GM21381 (cell line): ENCODE results near the gene GAST.
"Not testable (repeated sequence)": the region's sequence is repeated elsewhere in the genome, so short reads cannot be mapped to it uniquely, and the experiment has no call there.

ENCODE experiments used
- ATAC-seq: cut with Tn5 transposase; IDR thresholded peaks from one replicate; pipeline ENCODE4 v1.9.1; 2021; ENCODE audit warnings: mild to moderate bottlenecking, moderate library complexity; ENCODE audit not compliant: unreplicated experiment

Gene GAST, protein sequence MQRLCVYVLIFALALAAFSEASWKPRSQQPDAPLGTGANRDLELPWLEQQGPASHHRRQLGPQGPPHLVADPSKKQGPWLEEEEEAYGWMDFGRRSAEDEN

DNA sequence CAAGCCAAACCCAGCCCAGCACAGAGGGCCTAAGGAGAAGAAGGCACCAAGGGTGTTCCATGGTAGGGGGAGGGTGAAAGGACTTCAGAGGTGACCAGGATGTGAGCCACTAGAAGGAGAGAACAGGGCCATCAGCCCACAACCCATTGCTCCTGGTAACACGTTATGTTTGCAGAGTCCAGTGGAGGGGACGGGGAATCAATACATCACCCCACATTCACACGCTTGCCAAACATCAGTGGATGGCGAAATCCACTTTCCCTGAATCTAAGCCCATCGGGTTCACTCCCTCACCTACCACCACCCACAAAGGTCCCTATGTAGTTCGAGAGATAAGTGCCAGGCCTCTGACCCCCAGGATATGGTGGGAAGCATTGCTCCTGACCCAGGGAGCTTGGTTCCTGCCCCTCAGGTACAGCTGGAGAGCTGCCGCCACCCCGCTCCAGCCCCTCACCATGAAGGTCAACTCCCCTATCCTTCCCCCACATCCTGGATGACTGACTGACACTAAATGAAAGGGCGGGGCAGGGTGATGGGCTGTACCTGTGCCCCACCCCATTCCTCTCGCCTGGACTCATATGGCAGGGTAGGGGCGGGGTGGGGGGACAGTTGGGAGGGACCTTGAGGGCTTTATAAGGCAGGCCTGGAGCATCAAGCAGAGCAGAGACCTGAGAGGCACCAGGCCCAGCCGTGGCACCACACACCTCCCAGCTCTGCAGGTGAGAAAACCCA, at the start of gene GAST:
Gene GAST, plus strand, starts transcription at position 663 of the 732 bp plus-strand sequence. CDS start 3,106 bp downstream, outside the sequence.
- no peak for ATAC-seq

DNA sequence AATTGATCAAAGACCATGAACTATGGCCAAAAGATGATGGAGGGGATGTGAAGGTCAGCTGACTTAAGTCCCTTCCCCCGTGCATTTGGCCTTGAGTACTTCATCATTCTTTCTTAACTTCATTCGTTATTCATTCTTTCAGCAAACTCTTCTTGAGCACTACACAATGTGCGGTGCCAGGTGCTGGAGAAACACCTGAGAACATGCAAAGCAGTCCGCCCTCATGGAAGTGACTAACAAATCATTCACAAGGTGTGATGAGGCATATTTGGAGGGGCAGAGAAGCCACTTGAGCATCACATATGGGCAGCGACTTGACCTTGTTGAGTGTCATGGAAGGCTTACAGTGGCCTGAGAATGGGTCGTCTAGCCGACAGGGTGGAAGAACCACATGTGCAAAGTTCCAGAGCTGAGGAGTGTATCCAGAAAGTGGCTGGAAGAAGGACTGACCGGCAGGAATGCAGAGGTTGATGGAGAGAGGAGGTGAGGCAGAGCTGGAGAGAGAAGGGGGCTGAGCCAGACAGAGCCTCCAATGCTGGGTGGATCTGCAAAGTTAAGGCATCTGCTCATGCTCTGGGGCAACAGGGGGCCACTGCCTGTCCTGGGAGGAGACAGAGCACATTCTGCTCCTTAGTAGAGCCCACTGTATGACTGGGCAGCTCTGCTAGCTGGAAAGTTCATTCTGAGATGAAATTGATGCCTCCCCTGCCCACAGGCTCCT, 48.5 kb upstream of the GAST start:
- no peak for ATAC-seq

DNA sequence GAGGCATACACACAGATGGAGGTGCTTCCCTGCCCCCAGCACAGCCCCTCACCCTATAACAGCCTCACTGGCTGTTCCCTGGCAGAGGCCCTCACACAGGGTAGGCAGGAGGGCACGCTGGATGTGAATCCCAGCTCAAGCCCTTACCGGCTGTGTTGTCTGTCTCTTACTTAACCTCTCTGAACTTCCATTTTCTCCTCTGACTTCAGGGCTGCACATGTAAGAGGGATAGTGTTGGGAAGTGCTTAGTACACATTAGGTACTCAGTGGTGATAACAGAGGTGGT, 48.0 kb upstream of the GAST start:
- no peak for ATAC-seq

DNA sequence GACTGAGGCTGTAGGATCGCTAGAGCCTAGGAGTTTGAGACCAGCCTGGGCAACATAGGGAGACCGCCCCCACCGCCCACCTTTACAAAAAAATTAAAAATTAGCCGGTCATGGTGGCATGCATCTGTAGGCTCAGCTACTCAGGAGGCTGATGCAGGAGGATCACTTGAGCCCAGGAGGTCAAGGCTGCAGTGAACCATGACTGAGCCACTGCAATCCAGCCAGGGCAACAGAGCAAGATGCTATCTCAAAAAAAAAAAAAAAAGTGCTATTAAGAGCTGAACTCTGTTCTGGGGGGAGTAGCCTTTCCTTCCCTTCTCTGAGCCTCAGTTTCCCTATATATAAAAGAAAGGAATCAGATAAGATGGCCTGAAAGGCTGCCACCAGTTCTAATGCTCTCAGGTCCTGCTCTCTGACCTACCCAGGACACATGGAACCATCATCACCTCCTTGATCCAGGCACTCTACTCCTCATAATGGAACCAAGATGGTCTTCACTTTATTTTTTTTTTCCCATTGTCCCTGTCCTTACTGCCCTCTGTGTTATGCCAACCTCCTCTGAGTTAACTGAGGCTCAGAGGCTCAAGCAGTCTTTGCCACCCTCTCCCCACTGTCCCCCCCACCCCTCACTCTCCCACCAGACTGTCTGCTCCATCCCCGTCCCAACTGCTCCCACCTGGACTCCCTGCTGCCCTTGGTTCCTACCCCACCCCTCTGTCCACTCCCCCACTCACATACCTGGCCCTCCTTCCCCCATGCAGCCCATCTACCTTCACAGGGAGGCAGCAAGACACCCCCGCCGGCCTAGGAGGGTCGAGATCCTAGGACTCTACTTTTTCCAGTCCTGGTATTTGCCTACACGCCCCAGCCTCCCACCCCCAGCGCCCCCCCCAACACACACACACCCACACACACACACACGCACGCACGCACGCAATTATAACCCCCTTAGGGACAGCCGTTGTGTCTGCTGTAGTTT, 47.3 kb upstream of the GAST start:
- no peak for ATAC-seq

DNA sequence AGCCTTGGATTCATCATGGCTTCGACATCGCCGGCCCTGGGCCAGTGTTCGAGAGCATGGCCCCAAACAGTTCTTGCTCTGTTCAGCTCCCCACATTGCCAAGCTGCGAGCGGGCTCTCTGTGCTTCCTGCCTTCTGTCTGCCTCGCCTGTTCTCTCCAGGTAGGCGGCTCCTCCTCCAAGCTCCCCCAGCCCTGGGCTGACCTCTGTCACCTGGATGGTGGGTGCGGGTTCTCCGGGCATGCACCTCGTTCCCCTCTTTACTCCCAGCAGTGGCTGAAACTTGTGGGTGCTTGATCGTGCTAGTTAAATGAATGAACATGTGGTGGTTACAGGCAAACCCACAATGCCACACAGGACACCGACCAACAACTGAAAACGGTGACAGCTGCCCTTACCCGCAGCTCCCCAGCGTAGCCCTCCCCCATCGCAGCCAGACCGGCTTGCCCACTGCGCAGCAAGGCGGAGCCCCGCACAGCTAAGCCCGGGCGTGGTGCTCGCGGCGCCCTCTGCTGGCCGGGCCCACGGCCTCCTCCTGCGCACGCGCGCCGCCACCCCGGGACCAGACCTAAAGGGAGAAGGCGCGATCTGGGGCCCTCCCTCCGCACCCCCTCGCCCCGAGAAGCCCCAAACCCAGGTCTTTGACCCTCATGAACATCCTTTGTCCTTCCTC, 46.4 kb upstream of the GAST start:
- peak; percentile 69 for ATAC-seq

DNA sequence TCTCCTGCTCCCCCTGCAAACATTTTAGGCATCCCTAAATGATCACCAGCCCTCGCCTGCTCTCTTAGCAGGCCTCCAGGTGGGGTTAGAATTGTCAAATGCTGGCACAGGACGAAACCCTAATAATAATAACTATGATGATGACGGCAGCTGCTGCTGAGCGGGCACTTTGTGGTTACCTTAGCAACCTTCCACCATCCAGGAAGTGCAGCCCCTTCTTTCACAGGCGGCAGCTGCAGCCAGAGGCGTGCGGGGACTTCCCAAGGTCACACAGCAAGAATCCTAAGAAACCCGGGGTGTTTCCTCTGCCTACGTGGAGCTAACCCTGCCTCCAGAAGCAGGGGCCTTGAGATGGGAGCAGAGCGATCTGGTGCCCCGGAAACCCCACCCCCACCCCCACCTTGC, 45.9 kb upstream of the GAST start:
- peak; percentile 37 for ATAC-seq

DNA sequence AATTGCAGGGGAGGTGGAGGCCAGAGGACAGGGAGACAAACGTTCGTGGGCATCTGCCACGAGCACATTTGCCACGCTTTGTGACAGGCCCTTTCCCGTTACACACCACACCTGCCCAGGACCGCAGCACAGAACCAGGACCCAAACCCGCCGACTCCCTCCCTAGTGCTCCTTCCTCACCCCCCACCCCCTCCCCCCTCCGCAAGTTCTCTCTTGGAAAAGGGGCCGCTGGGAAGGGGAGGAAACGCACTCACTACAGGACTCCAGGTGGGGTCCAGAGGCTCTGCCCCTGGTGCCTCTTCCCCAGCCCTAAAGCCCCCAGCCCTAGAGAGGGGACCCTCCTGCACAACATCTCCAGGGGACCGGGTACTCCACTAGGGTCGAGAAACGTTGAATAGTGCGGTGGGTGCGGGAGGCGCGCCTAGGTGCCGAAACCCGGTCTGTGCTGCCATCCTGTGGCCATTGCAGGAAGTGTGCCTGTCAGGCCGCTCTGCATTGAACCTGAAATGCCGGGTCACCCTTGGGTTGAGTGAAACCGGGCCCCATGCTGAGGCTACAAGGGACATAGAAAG, 45.3 kb upstream of the GAST start:
- ATAC-seq = peak; percentile 50

DNA sequence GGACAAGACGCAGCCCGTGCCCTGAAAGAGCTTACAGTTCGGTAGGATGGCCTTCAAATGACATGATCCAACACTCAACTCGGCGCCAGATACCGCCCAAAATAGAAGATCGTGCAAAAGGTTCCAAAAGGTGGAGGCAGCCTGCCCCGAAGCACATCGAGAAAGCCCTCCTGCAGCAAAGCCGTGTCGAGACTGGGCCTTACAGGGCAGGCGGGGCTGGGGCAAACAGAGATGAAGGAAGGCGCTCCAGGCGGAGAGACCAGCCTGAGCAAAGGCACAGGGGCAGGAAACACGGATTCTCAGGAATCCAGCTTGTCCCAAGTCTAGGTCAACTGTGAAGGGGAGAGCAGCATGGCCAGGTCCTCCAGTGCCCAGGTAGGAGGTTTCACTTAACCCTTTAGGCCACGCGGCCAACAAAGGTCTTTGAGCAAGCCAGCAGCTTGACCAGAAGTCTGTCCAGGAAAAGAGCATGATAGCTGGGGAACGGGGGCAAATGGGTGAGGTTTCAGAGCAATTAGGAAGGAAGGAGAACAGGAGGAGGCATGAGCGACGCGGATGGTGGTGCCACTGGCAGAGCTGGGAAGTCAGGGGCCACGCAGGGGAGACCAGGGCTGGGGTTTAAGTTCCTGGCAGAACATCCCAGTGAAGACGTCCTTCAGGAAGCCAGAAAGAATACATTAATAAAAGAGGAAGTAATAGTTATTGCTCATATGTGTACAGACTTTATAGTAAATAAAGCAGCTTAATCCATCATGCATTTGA, 44.7 kb upstream of the GAST start:
- no peak for ATAC-seq

DNA sequence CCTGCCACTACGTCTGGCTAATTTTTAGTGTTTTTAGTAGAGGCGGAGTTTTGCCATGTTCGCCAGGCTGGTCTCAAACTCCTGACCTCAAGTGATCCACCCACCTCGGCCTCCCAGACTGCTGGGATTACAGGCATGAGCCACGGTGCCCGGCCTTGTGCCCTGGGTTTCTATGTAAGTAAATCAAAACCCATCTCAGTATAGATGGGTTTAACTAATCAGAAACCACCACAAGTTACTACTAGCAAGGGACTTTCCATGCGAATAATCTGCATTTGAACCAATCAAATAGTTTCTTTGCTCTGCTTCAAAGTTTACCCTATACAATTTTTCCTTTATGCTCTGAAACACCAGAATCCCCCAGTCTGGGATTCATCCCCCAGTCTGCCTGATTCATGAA, 40.0 kb upstream of the GAST start:
- no peak for ATAC-seq

DNA sequence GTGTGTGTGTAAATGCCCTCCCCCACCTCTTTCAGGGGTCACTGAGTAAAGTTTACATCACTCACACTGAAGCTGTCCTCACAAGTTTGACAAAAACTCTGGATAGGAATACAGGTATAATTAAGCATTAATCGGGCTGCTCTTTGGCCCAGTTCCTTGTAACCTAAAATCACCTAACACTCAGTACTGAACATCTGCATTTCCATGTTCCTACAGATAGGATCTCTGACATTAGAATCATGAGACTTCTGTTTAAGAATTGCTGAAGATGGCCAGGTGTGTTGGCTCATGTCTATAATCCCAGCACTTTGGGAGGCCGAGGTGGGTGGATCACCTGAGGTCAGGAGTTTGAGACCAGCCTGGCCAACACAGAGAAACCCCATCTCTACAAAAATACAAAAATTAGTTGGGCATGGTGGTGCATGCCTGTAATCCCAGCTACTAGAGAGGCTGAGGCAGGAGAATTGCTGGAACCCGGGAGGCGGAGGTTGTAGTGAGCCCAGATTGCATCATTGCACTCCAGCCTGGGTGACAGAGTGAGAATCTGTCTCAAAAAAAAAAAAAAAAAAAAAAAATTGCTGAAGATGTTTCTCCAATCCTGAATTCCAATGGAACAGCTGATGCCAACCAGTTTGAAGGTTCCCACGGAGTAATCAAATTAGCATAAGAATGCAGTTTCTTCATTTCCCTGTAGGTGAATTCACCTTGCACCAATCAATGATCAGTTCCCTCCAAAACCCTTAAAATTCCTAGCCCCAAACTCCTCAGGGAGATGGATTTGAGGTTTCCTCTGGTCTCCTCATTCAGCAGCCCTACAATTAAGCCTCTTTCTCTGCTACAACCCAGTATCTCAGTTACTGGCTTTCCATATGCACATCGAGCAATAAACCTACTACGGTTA, 36.7 kb upstream of the GAST start:
- ATAC-seq = not testable (repeated sequence)

DNA sequence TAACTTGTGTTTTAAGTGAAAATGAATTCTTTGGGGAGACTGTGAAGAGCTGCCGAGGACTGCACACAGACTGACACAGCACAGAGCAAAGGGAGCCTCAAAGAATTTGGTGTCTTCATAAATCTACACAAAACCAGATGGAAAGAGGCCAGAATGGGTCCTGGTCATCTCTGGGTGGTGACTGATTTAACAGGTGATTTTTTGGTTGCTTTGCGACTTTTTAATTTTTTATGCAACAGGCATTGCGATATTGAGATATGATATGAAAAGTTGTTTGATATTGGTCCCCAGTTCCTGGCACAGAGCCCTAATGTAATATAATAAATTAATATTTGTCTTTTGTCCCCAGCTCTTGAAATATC, 36.1 kb upstream of the GAST start:
- ATAC-seq = no peak

DNA sequence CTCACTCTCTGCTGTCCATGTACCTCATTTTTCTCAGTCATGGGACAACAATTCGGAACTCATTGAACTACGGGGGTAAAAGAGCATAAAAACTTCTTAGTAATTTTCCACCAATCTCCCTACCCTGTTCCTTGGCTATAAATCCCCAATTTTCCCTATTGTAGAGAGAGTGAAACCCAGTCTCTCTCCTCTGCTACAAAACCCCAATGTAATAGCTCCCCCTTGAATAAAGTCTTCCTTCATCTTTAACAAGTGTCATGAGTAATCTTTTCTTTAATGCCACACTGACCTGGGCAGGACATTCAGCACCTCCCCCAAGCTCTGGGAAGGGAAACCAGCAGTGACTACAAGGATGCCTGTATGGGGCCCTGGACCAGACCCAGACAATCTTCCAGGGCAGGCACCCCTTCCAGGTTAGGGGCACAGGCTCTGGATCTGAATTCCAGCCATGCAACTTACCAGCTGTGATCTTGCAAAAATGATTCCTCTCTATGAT, 33.7 kb upstream of the GAST start:
- peak; percentile 17 for ATAC-seq

DNA sequence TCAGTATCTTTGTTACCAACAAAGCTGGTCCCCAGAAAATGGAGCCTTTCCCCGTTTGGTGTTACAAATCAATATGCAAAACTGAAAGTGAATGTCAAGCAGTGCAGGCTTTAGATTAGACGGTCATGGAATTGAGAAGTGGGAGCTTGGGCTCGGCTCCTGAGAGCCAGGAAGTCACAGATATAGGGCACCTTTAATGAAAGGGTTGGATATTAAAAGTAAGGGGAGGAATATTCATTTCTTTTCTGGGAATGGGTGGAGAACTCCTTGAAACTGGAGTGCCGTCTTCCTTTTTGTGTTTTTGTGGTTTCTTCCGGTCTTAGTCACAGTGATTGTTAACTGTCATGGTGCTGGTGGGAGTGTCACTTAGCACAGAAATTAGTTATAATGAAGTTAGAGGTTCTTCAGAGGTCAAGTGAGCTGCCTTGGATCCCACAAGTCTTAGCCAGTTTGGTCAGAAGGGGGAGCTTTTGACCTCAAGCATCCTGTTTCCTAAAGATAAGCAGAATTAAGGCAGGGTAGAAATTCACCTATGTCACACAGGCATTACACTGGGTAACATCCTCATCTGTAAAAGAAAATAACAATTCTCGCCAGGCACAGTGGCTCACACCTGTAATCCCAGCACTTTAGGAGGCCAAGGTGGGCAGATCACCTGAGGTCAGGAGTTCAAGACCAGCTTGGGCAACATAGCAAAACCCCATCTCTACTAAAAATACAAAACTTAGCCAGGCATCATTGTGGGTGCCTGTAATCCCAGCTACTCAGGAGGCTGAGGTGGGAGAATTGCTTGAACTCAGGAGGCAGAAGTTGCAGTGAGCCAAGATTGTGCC, 33.0 kb upstream of the GAST start:
- peak; percentile 64 for ATAC-seq

DNA sequence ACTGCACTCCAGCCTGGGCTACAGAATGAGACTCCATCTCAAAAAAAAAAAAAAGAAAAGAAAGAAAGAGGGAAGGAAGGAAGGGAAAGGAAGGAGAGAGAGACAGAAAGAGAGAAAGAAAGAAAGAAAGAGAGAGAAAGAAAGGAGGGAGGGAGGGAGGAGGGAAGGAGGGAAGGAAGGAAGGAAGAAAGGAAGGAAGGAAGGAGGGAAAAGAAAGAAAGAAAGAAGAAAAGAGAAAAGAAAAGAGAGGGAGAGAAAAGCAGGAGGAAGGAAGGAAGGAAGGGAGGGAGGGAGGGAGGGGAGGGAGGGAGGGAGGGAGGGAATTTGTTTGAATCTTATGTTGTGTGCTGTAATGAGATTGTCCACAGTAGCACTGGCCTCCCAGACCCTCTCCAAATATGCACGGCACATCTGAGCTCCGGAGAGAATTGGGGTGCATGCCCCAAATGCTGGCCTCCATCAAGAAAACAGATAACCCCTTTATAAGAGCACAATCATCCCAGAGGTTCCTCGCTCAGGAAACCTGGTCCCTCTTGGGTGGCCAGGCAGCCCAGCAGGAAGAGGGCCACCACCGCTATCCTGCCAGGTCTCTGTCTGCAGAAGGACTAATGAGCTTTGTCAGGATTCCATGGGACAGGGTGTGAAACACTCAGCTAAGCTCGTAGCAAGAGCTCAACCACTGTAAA, 32.2 kb upstream of the GAST start:
- ATAC-seq = no peak

DNA sequence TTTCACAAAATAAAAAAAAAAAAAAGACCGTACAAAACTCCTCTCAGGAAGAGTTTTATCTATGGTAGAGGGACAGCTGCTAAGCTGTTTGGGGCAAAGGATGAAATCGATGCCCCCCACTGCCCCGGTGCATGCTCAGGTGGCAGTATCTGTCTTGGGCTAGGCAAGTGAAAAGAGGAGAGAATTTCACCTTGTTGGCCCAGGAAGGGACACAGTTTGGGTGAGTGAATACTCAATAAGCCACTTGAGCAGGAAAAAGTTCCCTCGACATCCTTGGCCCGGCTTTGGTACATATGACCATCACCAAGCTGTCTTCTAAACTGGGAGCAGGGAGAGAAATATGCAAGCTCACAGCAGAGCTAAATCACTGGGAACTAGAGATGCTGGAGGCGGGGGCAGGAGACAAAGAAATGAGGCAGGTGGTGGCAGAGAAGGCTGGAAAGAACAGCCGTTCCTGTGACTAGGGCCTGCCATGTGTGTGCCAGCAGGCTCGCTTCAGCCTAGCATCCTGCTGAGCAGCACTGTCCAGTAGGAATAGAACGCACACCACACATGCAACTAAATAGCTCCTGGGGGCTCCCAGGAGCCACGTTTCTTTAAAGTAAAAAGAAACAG, 31.6 kb upstream of the GAST start:
- no peak for ATAC-seq

DNA sequence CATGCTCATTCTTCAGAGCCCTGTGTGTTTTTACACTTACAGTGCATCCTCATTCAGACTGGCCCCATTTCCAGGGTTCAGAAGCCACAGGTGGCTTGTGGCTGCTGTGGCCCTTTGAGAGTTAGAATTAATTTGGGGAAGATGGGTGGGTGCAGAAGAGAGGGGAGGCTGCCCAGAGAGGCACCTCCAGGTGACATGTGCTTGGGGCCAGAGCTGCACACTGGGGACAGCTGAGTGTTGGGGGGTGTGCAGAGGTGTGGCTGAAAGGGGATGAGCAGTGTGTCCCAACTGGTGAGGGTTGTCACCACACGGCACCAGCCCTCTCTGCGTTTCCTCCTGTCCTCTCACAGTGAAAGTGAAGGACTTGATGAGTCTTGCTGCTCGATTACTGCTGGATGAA, 30.4 kb upstream of the GAST start:
- ATAC-seq = no peak

DNA sequence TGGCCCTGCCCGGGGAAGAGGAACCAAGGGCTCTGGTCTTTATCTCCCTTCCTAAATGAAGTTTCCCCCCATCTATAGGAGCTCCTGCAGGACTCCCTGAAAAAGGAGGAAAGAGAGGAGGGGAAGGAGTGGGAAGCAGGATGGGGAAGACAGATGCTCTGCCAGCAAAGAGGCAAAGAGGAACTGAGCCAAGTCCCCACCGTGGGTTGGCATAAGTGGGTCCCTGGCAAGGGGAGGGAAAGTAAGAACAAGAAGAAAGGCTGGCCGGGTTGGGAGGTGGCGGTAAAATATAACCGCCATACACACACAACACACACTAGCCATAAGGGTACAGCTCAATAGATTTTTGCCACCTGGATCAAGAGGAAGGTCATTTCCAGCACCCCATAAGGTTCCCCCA, 29.5 kb upstream of the GAST start:
- ATAC-seq = no peak
